ENCODE results near the gene B4GALT7. TPM values are rescaled to one million over a fixed set of nuclear protein-coding genes. Genes with fewer than 3 reads are reported as not detected.

The B4GALT7 gene
- polyA plus RNA-seq, 1 of the 3 experiments (the other 2 are of a cell fraction) = 37.5 TPM

DNA sequence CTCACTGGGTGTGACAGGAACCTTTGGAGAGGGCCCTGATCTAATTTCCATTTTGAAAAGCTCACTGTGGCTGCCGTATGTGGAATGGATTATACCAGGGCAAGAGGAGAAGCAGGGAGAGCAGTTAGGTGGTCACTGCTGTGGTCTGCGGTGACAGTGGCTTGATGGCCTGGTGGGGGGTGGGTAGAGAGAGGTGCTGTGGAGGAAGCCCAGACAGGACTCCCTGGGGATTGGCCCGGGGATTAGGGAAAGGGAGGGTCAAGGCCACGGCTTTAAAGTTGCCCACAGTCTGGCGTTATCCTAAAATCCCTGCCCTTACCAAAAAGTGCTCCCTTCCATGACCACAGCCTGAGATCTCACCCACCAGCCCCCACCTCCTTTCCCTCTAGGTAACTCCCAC is 4.7 kb downstream of the B4GALT7 start:
- TF ChIP-seq EZH2phosphoT487 (IDR thresholded peaks at IDR 0.05; ENCODE audit: borderline replicate concordance, low read depth) (no peak), TCF12 (IDR thresholded peaks at IDR 0.05) (no peak), SIN3A (IDR thresholded peaks at IDR 0.05; ENCODE audit: borderline replicate concordance, low read depth, low read length) (no peak), GATA2 (CRISPR knock-in tag; IDR thresholded peaks at IDR 0.05) (no peak), RXRA (IDR thresholded peaks at IDR 0.05; ENCODE audit: borderline replicate concordance, low read depth) (no peak), FOSL2 (IDR thresholded peaks at IDR 0.05; ENCODE audit: borderline replicate concordance, low read depth) (no peak), POLR2AphosphoS5 (IDR thresholded peaks at IDR 0.05; ENCODE audit: low read depth, low read length) (no peak), FOXM1 (IDR thresholded peaks at IDR 0.05; ENCODE audit: low read depth) (no peak), TEAD4 (IDR thresholded peaks at IDR 0.05; ENCODE audit: borderline replicate concordance, insufficient read depth) (no peak), GABPA (IDR thresholded peaks at IDR 0.05; ENCODE audit: low read depth) (no peak)
- TF ChIP-seq, protein P1, sequence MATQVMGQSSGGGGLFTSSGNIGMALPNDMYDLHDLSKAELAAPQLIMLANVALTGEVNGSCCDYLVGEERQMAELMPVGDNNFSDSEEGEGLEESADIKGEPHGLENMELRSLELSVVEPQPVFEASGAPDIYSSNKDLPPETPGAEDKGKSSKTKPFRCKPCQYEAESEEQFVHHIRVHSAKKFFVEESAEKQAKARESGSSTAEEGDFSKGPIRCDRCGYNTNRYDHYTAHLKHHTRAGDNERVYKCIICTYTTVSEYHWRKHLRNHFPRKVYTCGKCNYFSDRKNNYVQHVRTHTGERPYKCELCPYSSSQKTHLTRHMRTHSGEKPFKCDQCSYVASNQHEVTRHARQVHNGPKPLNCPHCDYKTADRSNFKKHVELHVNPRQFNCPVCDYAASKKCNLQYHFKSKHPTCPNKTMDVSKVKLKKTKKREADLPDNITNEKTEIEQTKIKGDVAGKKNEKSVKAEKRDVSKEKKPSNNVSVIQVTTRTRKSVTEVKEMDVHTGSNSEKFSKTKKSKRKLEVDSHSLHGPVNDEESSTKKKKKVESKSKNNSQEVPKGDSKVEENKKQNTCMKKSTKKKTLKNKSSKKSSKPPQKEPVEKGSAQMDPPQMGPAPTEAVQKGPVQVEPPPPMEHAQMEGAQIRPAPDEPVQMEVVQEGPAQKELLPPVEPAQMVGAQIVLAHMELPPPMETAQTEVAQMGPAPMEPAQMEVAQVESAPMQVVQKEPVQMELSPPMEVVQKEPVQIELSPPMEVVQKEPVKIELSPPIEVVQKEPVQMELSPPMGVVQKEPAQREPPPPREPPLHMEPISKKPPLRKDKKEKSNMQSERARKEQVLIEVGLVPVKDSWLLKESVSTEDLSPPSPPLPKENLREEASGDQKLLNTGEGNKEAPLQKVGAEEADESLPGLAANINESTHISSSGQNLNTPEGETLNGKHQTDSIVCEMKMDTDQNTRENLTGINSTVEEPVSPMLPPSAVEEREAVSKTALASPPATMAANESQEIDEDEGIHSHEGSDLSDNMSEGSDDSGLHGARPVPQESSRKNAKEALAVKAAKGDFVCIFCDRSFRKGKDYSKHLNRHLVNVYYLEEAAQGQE (IDR thresholded peaks at IDR 0.05; ENCODE audit: low read depth, low read length) = no peak
- CTCF ChIA-PET = interaction anchor here (1.5 kb wide), 1 partner anchor 9 kb away, joined by 4 read pairs; no protein-coding TSS in a partner anchor

DNA sequence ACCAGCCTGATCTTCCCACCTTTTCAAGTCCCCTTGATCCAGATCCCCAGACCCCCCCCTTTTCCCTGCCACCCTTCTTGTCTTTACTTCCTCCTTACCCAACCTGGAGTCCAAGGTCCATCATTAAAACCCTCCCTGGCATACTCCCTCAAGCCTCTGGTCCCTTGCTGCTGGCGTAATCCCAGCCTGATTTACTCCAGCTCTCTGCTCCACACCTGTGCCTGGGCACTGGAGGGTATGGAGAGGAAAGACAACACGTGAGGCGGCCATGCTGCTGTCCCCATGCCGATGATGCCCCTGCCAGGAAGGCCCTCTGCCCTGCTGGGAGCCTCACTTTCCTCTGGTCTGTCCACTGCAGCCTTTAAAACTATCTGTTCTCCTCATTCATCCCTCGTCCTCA is 5.1 kb downstream of the B4GALT7 start:
- Histone ChIP-seq H3K36me3 (replicated peaks in 1 of 2; ENCODE audit: control insufficient read depth in 1 of 2, insufficient read depth in 2 of 2, low read length in 1 of 2) (peaks cover 0 to 18% of the 10 kb centered on the region in 2 experiments), H4K20me1 (ENCODE audit: insufficient read depth) (no peaks in the 10 kb centered on the region), H3K9me3 (no peaks in the 10 kb centered on the region), H3K9ac (no peak overlapping the region), H3K4me2 (no peak overlapping the region), H3K27ac (ENCODE audit: low read depth in 2 of 2, low read length in 1 of 2) (no peak overlapping the region), H3K79me2 (ENCODE audit: insufficient read depth) (peaks cover 19% of the 10 kb centered on the region), H3K4me1 (ENCODE audit: control insufficient read depth in 1 of 2, insufficient read depth in 2 of 2, low read depth in 1 of 2, low read length in 1 of 2) (peaks cover 3 to 28% of the 10 kb centered on the region in 2 experiments; a peak in 1 of 4 replicates), H3K9me2 (no peaks in the 10 kb centered on the region), H3F3A (replicated peaks; ENCODE audit: insufficient read depth) (no peaks in the 10 kb centered on the region), H3K4me3 (ENCODE audit: low read depth in 2 of 2, low read length in 1 of 2) (no peak overlapping the region), H3K27me3 (ENCODE audit: insufficient read depth) (no peaks in the 10 kb centered on the region), H2AFZ (ENCODE audit: low read depth) (no peak overlapping the region)
- no peak for TF ChIP-seq SIN3A (IDR thresholded peaks at IDR 0.05; ENCODE audit: borderline replicate concordance, low read depth, low read length)
- no peak for TF ChIP-seq EZH2phosphoT487 (IDR thresholded peaks at IDR 0.05; ENCODE audit: borderline replicate concordance, low read depth)
- TF ChIP-seq, protein P2, sequence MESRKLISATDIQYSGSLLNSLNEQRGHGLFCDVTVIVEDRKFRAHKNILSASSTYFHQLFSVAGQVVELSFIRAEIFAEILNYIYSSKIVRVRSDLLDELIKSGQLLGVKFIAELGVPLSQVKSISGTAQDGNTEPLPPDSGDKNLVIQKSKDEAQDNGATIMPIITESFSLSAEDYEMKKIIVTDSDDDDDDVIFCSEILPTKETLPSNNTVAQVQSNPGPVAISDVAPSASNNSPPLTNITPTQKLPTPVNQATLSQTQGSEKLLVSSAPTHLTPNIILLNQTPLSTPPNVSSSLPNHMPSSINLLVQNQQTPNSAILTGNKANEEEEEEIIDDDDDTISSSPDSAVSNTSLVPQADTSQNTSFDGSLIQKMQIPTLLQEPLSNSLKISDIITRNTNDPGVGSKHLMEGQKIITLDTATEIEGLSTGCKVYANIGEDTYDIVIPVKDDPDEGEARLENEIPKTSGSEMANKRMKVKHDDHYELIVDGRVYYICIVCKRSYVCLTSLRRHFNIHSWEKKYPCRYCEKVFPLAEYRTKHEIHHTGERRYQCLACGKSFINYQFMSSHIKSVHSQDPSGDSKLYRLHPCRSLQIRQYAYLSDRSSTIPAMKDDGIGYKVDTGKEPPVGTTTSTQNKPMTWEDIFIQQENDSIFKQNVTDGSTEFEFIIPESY (IDR thresholded peaks at IDR 0.05; ENCODE audit: borderline replicate concordance, low read depth) = no peak
- TF ChIP-seq TEAD4 (IDR thresholded peaks at IDR 0.05; ENCODE audit: borderline replicate concordance, insufficient read depth) = no peak
- TF ChIP-seq CHD2 (IDR thresholded peaks at IDR 0.05; ENCODE audit: low read length, partially characterized antibody) = no peak
- no peak for TF ChIP-seq RAD21 (IDR thresholded peaks at IDR 0.05; ENCODE audit: low read length)
- no peak for TF ChIP-seq POLR2AphosphoS5 (IDR thresholded peaks at IDR 0.05; ENCODE audit: low read depth, low read length)
- TF ChIP-seq NFIC (IDR thresholded peaks at IDR 0.05; ENCODE audit: borderline replicate concordance) = no peak
- no peak for TF ChIP-seq FOXM1 (IDR thresholded peaks at IDR 0.05; ENCODE audit: low read depth)
- ChIA-PET CTCF (no interaction called here), POLR2A (no interaction called here)
- no peak for DNase-seq
- 92% methylated on average over 5 of the region's 5 CpGs for WGBS (ENCODE audit: low lambda C conversion rate)

More for the DNA sequence above, 4.7 kb downstream of the B4GALT7 start:
- Histone ChIP-seq H3K79me2 (ENCODE audit: insufficient read depth) (peaks cover 19% of the 10 kb centered on the region), H3K4me2 (no peak overlapping the region), H3K9me2 (no peaks in the 10 kb centered on the region), H3K9me3 (no peaks in the 10 kb centered on the region), H3F3A (replicated peaks; ENCODE audit: insufficient read depth) (no peaks in the 10 kb centered on the region), H3K36me3 (replicated peaks in 1 of 2; ENCODE audit: control insufficient read depth in 1 of 2, insufficient read depth in 2 of 2, low read length in 1 of 2) (peaks cover 0 to 14% of the 10 kb centered on the region in 2 experiments), H3K27me3 (ENCODE audit: insufficient read depth) (no peaks in the 10 kb centered on the region), H3K9ac (no peak overlapping the region), H4K20me1 (ENCODE audit: insufficient read depth) (no peaks in the 10 kb centered on the region), H3K27ac (ENCODE audit: low read depth in 2 of 2, low read length in 1 of 2) (no peak overlapping the region), H3K4me1 (ENCODE audit: control insufficient read depth in 1 of 2, insufficient read depth in 2 of 2, low read depth in 1 of 2, low read length in 1 of 2) (peaks cover 3 to 28% of the 10 kb centered on the region in 2 experiments; a peak in 1 of 4 replicates), H2AFZ (ENCODE audit: low read depth) (no peak overlapping the region), H3K4me3 (ENCODE audit: low read depth in 2 of 2, low read length in 1 of 2) (no peak overlapping the region)
- WGBS (ENCODE audit: low lambda C conversion rate) = 91% methylated on average over 5 of the region's 5 CpGs
- POLR2A ChIA-PET = no interaction called here
- no peak for DNase-seq
